Kidney epithelial cell (primary cell): ENCODE results near the gene SRGAP3. TPM values are rescaled to one million over a fixed set of nuclear protein-coding genes. Genes with fewer than 3 reads are reported as not detected.

Source experiments
- DNase-seq: peaks from one replicate; pipeline ENCODE4 v3.0.0-alpha.2; 2010; ENCODE audit warnings: low read depth
- H3K27me3 ChIP-seq: 2 replicates; pipeline ENCODE4 v1.6.0; 2011; ENCODE audit warnings: low read length; ENCODE audit not compliant: control insufficient read depth, insufficient read depth
- H3K36me3 ChIP-seq: 2 replicates; pipeline ENCODE4 v1.5.1; 2011; ENCODE audit warnings: low read length; ENCODE audit not compliant: control insufficient read depth, insufficient read depth
- H3K4me3 ChIP-seq: 2 replicates; pipeline ENCODE4 v1.5.1; 2011; ENCODE audit warnings: low read depth, mild to moderate bottlenecking, control low read depth, low read length
- CTCF ChIP-seq: IDR thresholded peaks from 2 replicates; pipeline ENCODE4 v1.5.1; 2011; ENCODE audit warnings: mild to moderate bottlenecking, moderate library complexity, low read length, control low read depth, inconsistent platforms; ENCODE audit not compliant: insufficient read depth, poor library complexity, severe bottlenecking
- total RNA-seq: library from RNA; depleted of rRNA; stranded (reverse); fragments of >200 nt; gene quantifications from 2 replicates; pipeline ENCODE4 v1.2.3, GENCODE V29; 2015

SRGAP3 gene
- total RNA-seq, 1 donor from 2014 or later: 4.9 TPM

- no peak overlapping the region for H3K4me3 ChIP-seq
- H3K36me3 ChIP-seq: no peaks in the 10 kb centered on the region
- no peak for TF ChIP-seq CTCF
- DNase-seq: no peak
- H3K27me3 ChIP-seq: peaks cover 4% of the 10 kb centered on the region
These were observed 139.1 kb downstream of the SRGAP3 start for GRCh38 chr3:9110316-9110715.

- Histone ChIP-seq H3K36me3 (no peaks in the 10 kb centered on the region), H3K27me3 (peaks cover 6% of the 10 kb centered on the region), H3K4me3 (no peak overlapping the region)
- TF ChIP-seq CTCF: no peak
- peak; percentile 9 for DNase-seq
These were observed 139.9 kb downstream of the SRGAP3 start for GRCh38 chr3:9109568-9109914.

GRCh38 chr3:9108876-9109567 is 140.4 kb downstream of the SRGAP3 start:
- Histone ChIP-seq H3K27me3 (peaks cover 6% of the 10 kb centered on the region), H3K36me3 (no peaks in the 10 kb centered on the region), H3K4me3 (no peak overlapping the region)
- no peak for TF ChIP-seq CTCF
- DNase-seq: no peak

GRCh38 chr3:9107738-9108137 is 141.7 kb downstream of the SRGAP3 start:
- H3K27me3 ChIP-seq: peaks cover 5% of the 10 kb centered on the region
- no peak for TF ChIP-seq CTCF
- H3K4me3 ChIP-seq: no peak overlapping the region
- H3K36me3 ChIP-seq: no peaks in the 10 kb centered on the region
- no peak for DNase-seq

GRCh38 chr3:9105421-9105820 is 144.0 kb downstream of the SRGAP3 start:
- Histone ChIP-seq H3K4me3 (no peak overlapping the region), H3K36me3 (no peaks in the 10 kb centered on the region), H3K27me3 (peaks cover 4% of the 10 kb centered on the region)
- no peak for DNase-seq
- TF ChIP-seq CTCF: no peak

- peaks cover 6% of the 10 kb centered on the region for H3K27me3 ChIP-seq
- H3K4me3 ChIP-seq: no peak overlapping the region
- TF ChIP-seq CTCF: no peak
- no peak for DNase-seq
- H3K36me3 ChIP-seq: no peaks in the 10 kb centered on the region
These were observed 145.3 kb downstream of the SRGAP3 start for GRCh38 chr3:9104121-9104520.
